K562 (cell line): ENCODE measurements around the gene RGMA. TPM values are rescaled to one million over a fixed set of nuclear protein-coding genes. Genes with fewer than 3 reads are reported as not detected.
A peak's percentile ranks its signal among the peaks of the same experiment; 100 is the strongest.

Experiments used
- ATAC-seq: fragments of 200-7000 bp; cut with Tn5 transposase; 3 replicates; pipeline ENCODE4 v1.9.1; 2020; ENCODE audit warnings: moderate library complexity
- BruUV-seq: library from RNA; stranded (reverse); fragments of 400-500 nt; replicated peaks from 2 replicates; lab custom pipeline; 2021; lab: Mats Ljungman, UMichigan
- CTCF ChIA-PET: fragments of 300-600 bp; formaldehyde crosslinking; extraction: SDS; loops from one replicate; lab custom pipeline; 2021; ENCODE audit warnings: low intra/inter-chr PET ratio; lab: Yijun Ruan, JAX
- POLR2A ChIA-PET: fragments of 300-600, 350-650 bp; sonication (Branson Sonifier 250); formaldehyde crosslinking; extraction: SDS; loops from one replicate; lab custom pipeline; 2021; ENCODE audit warnings: antibody characterized with exemption, inconsistent platforms; lab: Yijun Ruan, JAX
- DNase-seq, 4 experiments: peaks; one replicate each; pipeline versions ENCODE4 v3.0.0 to v3.0.0-alpha.2; 2011 to 2018; ENCODE audit warnings: low spot score in 3 of 4, mixed read lengths in 3 of 4; ENCODE audit errors: extremely low read depth in 1 of 4
- FAIRE-seq: peaks from 2 replicates; lab custom pipeline; 2011; peaks lifted over from hg19 to GRCh38; lab: Jason Lieb, UNC
- H2AFZ ChIP-seq: 2 replicates; pipeline ENCODE4 v1.6.0; 2011; ENCODE audit warnings: low read depth, low read length, control low read depth, inconsistent platforms
- H3K27ac ChIP-seq: fragments of 200-600 bp; 3 replicates; pipeline ENCODE4 v1.8.0; 2011; ENCODE audit warnings: low read depth, mild to moderate bottlenecking, control low read depth, inconsistent platforms, low read length, moderate library complexity, mixed read lengths; ENCODE audit errors: extremely low read depth
- H3K27me3 ChIP-seq, 2 experiments: fragments of 300-600 bp in 1 of 2; 2 replicates in 1 of 2; 3 replicates in 1 of 2; pipeline versions ENCODE4 v1.6.0 to v1.8.0; 2011; ENCODE audit warnings: inconsistent platforms in 2 of 2, low read length in 2 of 2, mild to moderate bottlenecking in 1 of 2, mixed read lengths in 1 of 2, moderate library complexity in 1 of 2; ENCODE audit not compliant: control insufficient read depth in 2 of 2, insufficient read depth in 2 of 2
- H3K36me3 ChIP-seq: fragments of 300-600 bp; 3 replicates; pipeline ENCODE4 v1.8.0; 2011; ENCODE audit warnings: mild to moderate bottlenecking, low read length, inconsistent platforms; ENCODE audit not compliant: control insufficient read depth, insufficient read depth
- H3K4me1 ChIP-seq, 2 experiments: fragments of 200-600 bp in 1 of 2; replicated peaks in 1 of 2; 2 replicates in 1 of 2; 3 replicates in 1 of 2; pipeline versions ENCODE4 v1.5.1 to v1.8.0; 2011; ENCODE audit warnings: inconsistent platforms in 2 of 2, low read length in 2 of 2, mild to moderate bottlenecking in 1 of 2, mixed read lengths in 1 of 2, moderate library complexity in 1 of 2; ENCODE audit not compliant: control insufficient read depth in 2 of 2, insufficient read depth in 2 of 2
- H3K4me2 ChIP-seq: 2 replicates; pipeline ENCODE4 v1.6.1; 2011; ENCODE audit warnings: low read length, control low read depth, inconsistent platforms, mixed read lengths; ENCODE audit not compliant: insufficient read depth
- H3K4me3 ChIP-seq: fragments of 200-600 bp; sonication (generic), shearing (Covaris generic); 2 replicates; pipeline ENCODE4 v1.5.1; 2016; ENCODE audit warnings: control low read depth, inconsistent platforms
- H3K79me2 ChIP-seq: fragments of 200-600 bp; 3 replicates; pipeline ENCODE4 v1.8.0; 2011; ENCODE audit warnings: low read length, inconsistent platforms; ENCODE audit not compliant: control insufficient read depth, insufficient read depth
- H3K9ac ChIP-seq, 2 experiments: 2 replicates each; pipeline versions ENCODE4 v1.6.0 to v1.6.1; 2011; ENCODE audit warnings: low read depth in 2 of 2, low read length in 2 of 2, control low read depth in 1 of 2, inconsistent platforms in 1 of 2, mild to moderate bottlenecking in 1 of 2, mixed read lengths in 1 of 2; ENCODE audit not compliant: insufficient read depth in 1 of 2
- H3K9me1 ChIP-seq: one replicate; pipeline ENCODE4 v1.6.0; 2011; ENCODE audit warnings: inconsistent platforms, mild to moderate bottlenecking, low read length, moderate library complexity; ENCODE audit not compliant: control insufficient read depth, insufficient read depth
- H3K9me3 ChIP-seq: replicated peaks from 2 replicates; pipeline ENCODE4 v1.5.1; 2011; ENCODE audit warnings: low read depth, low read length, inconsistent platforms; ENCODE audit not compliant: control insufficient read depth, insufficient read depth
- H4K20me1 ChIP-seq: replicated peaks from 2 replicates; pipeline ENCODE4 v1.6.1; 2011; ENCODE audit warnings: low read length, inconsistent platforms, mixed read lengths; ENCODE audit not compliant: control insufficient read depth, insufficient read depth
- ATF3 ChIP-seq, 2 experiments: fragments of 450-650 bp in 1 of 2; sonication (generic) in 1 of 2; formaldehyde crosslinking in 1 of 2; IDR thresholded peaks in 1 of 2; conservative IDR thresholded peaks in 1 of 2; 2 replicates each; pipeline versions ENCODE4 v1.6.1 to v1.8.1; 2016 to 2023; ENCODE audit warnings: mild to moderate bottlenecking in 2 of 2, moderate library complexity in 2 of 2, inconsistent platforms in 1 of 2, missing genetic modification reagents in 1 of 2
- BRF1 ChIP-seq: IDR thresholded peaks from 3 replicates; pipeline ENCODE4 v1.6.1; 2011; ENCODE audit warnings: borderline replicate concordance, mild to moderate bottlenecking; ENCODE audit not compliant: insufficient read length; ENCODE audit errors: extremely low read depth
- CTCF ChIP-seq, 3 experiments: IDR thresholded peaks in 2 of 3; conservative IDR thresholded peaks in 1 of 3; 2 replicates each; pipeline ENCODE4 v1.5.1; 2011 to 2012; ENCODE audit warnings: low read length in 3 of 3, mild to moderate bottlenecking in 3 of 3, control low read depth in 2 of 3, improper control_type of control experiment in 1 of 3, inconsistent platforms in 1 of 3, low read depth in 1 of 3, mixed read lengths in 1 of 3, moderate library complexity in 1 of 3; ENCODE audit not compliant: insufficient read depth in 2 of 3
- MYNN ChIP-seq, 2 experiments: sonication (generic); formaldehyde crosslinking in 1 of 2; IDR thresholded peaks; 2 replicates each; pipeline versions ENCODE4 v1.5.0 to v1.6.1; 2016 to 2020; ENCODE audit warnings: antibody characterized with exemption in 1 of 2, missing genetic modification reagents in 1 of 2
- NR2C1 ChIP-seq, 2 experiments: fragments of 450-650 bp; IDR thresholded peaks; 2 replicates each; pipeline ENCODE4 v1.6.1; 2017; ENCODE audit warnings: mild to moderate bottlenecking in 2 of 2, antibody characterized with exemption in 1 of 2, inconsistent platforms in 1 of 2, missing compliant biosample characterization in 1 of 2, missing genetic modification characterization in 1 of 2
- PML ChIP-seq: IDR thresholded peaks from 2 replicates; pipeline ENCODE4 v1.6.1; 2012; ENCODE audit warnings: low read length, inconsistent platforms
- TCF7L2 ChIP-seq: fragments of 150-350 bp; IDR thresholded peaks from 2 replicates; pipeline ENCODE4 v1.6.1; 2016; ENCODE audit warnings: low read depth, mild to moderate bottlenecking, low read length, moderate library complexity
- ZNF695 ChIP-seq: fragments of 450-650 bp; formaldehyde crosslinking; IDR thresholded peaks from 2 replicates; pipeline ENCODE4 v1.4.0; 2020; ENCODE audit warnings: mild to moderate bottlenecking, moderate library complexity
- WGBS: fragments of 100-300 bp; shearing (Covaris generic); methylation state at CpG from one replicate; pipeline ENCODE4 v1.1.6; 2016; ENCODE audit warnings: low coverage, mixed read lengths; ENCODE audit not compliant: insufficient coverage; ENCODE audit errors: missing lambda C conversion rate; 5-methylcytosine and 5-hydroxymethylcytosine counted together
- in situ Hi-C: fragments of 300-500 bp; cut with MboI; formaldehyde crosslinking; loops from 4 replicates; pipeline ENCODE4 v1.15.0; 2018; ENCODE audit warnings: inconsistent platforms, mixed read lengths
- intact Hi-C: fragments of 100-400 bp; cut with micrococcal nuclease; formaldehyde crosslinking; loops from 2 replicates; pipeline ENCODE4 v1.14.2; 2022
- polyA plus RNA-seq, 8 experiments: library from polyadenylated mRNA; depleted of rRNA in 4 of 8; stranded (reverse) in 5 of 8; unstranded in 3 of 8; fragments of >200 nt; fragmentation: Nextera tagmentation in 2 of 8; fragmentation: Illumina TruSeq in 1 of 8; extraction: Ambion mirVana in 2 of 8; extraction: Trizol in 1 of 8; gene quantifications; 2 replicates each; pipeline versions ENCODE4 v1.2.1 to v1.2.3, GENCODE V29; 2011 to 2014; ENCODE audit warnings: inconsistent platforms in 1 of 8, missing spikeins in 1 of 8
- total RNA-seq, 7 experiments: library from RNA; depleted of rRNA in 6 of 7; stranded (reverse); fragments of >200 nt in 6 of 7; fragmentation: Illumina TruSeq in 2 of 7; extraction: Trizol in 2 of 7; gene quantifications; 2 replicates each; pipeline versions ENCODE4 v1.2.1 to v1.2.3, GENCODE V29; 2011 to 2021; ENCODE audit warnings: low replicate concordance in 1 of 7

Gene RGMA
- total and polyA plus RNA-seq, 9 of the 15 experiments (the other 6 are each of a cell fraction or from before 2014, with no cell fraction given): 0.03 to 0.05 (median 0.03) TPM; not detected in 6

- no TSS peak for BruUV-seq
- DNase-seq (no peak), FAIRE-seq (no peak), ATAC-seq (peak; percentile 41)
- ChIA-PET POLR2A (interaction anchor here (0.9 to 2.3 kb wide), 2 partner anchors 10 to 1102 kb away, joined by 3 to 9 read pairs; no protein-coding TSS in a partner anchor), CTCF (no interaction called here)
- Histone ChIP-seq H3K4me1 (no peaks in the 10 kb centered on the region), H3K4me2 (no peak overlapping the region), H3K9ac (no peak overlapping the region), H3K36me3 (peaks cover 97% of the 10 kb centered on the region), H2AFZ (no peak overlapping the region), H3K27me3 (no peaks in the 10 kb centered on the region), H3K9me1 (no peaks in the 10 kb centered on the region), H3K27ac (no peak overlapping the region), H3K79me2 (no peaks in the 10 kb centered on the region; the same call in 2 of the 3 replicates), H3K9me3 (no peaks in the 10 kb centered on the region), H4K20me1 (no peaks in the 10 kb centered on the region; the same call in none of the 2 replicates), H3K4me3 (no peak overlapping the region)
- intact Hi-C loops: no loop called here
- 95% methylated on average over 4 of the region's 4 CpGs for WGBS
- in situ Hi-C loops: no loop called here
- TF ChIP-seq PML (no peak), TCF7L2 (no peak), CTCF (IDR thresholded peaks at IDR 0.05 in 2 of 3, conservative IDR thresholded peaks at IDR 0.05 in 1 of 3; ENCODE audit: insufficient read depth in 2 of 3, low read depth in 1 of 3, low read length in 3 of 3) (peak; percentile 9 to 29 (median 20); a peak in 1 of 6 replicates), NR2C1 (IDR thresholded peaks at IDR 0.05) (no peak), NR2C1 (tag; IDR thresholded peaks at IDR 0.05) (no peak), ZNF695 (CRISPR knock-in tag) (no peak), ATF3 (IDR thresholded peaks at IDR 0.05) (0 out of 2 replicates have a peak, but pooled peaks have one; percentile 15), ATF3 (CRISPR knock-in tag; conservative IDR thresholded peaks at IDR 0.05) (no peak), BRF1 (no peak), MYNN (IDR thresholded peaks at IDR 0.05) (0 out of 2 replicates have a peak, but pooled peaks have one; percentile 18), MYNN (CRISPR knock-in tag; IDR thresholded peaks at IDR 0.05) (no peak)
Observed at GRCh38 chr15:93018574-93018973, 70.4 kb downstream of the RGMA start.
